OCI-LY3 (cell line): ENCODE results near the gene MZT2B.
"Not testable (repeated sequence)": the region's sequence is repeated elsewhere in the genome, so short reads cannot be mapped to it uniquely, and the experiment has no call there.

Experiments used
- H2AFZ ChIP-seq: fragments of 200-600, 300-600 bp; shearing (Covaris generic); 2 replicates; pipeline ENCODE4 v1.6.0; 2014; ENCODE audit warnings: antibody characterized with exemption, low read depth, low read length
- H3K27ac ChIP-seq: fragments of 200-600, 300-600 bp; sonication (generic); 2 replicates; pipeline ENCODE4 v1.5.1; 2014; ENCODE audit warnings: mild to moderate bottlenecking, low read length, moderate library complexity, mixed read lengths
- H3K27me3 ChIP-seq: fragments of 200-600, 300-600 bp; sonication (generic); 2 replicates; pipeline ENCODE4 v1.6.1; 2014; ENCODE audit warnings: low read depth, low read length, mixed read lengths
- H3K36me3 ChIP-seq: fragments of 200-600, 300-600 bp; sonication (generic); replicated peaks from 2 replicates; pipeline ENCODE3; 2014; ENCODE audit warnings: low read depth, low read length, mixed read lengths
- H3K4me1 ChIP-seq: fragments of 300-600, 200-600 bp; sonication (generic); 2 replicates; pipeline ENCODE4 v1.6.1; 2014; ENCODE audit warnings: low read length, mixed read lengths
- H3K4me2 ChIP-seq: fragments of 200-600, 300-600 bp; sonication (generic); 2 replicates; pipeline ENCODE4 v1.6.1; 2014; ENCODE audit warnings: low read length, mixed read lengths
- H3K4me3 ChIP-seq: fragments of 300-600, 200-600 bp; sonication (generic); 2 replicates; pipeline ENCODE4 v1.5.1; 2014; ENCODE audit warnings: antibody characterized with exemption, mild to moderate bottlenecking, low read length, moderate library complexity
- H3K79me2 ChIP-seq: fragments of 300-600, 200-600 bp; shearing (Covaris generic); 2 replicates; pipeline ENCODE4 v1.6.1; 2014; ENCODE audit warnings: mild to moderate bottlenecking, low read length, mixed read lengths
- H3K9ac ChIP-seq: fragments of 300-600, 200-600 bp; shearing (Covaris generic); 2 replicates; pipeline ENCODE4 v1.6.0; 2014; ENCODE audit warnings: mild to moderate bottlenecking, low read length, moderate library complexity
- H3K9me3 ChIP-seq: fragments of 200-600, 300-600 bp; shearing (Covaris generic); 2 replicates; pipeline ENCODE4 v1.6.1; 2014; ENCODE audit warnings: low read length, mixed read lengths; ENCODE audit not compliant: insufficient read depth
- H4K20me1 ChIP-seq: fragments of 200-600, 300-600 bp; sonication (generic); 2 replicates; pipeline ENCODE4 v1.6.1; 2016; ENCODE audit warnings: low read length, mixed read lengths; ENCODE audit not compliant: insufficient read depth
- CTCF ChIP-seq: fragments of 200-600, 300-600 bp; sonication (generic); IDR thresholded peaks from 2 replicates; pipeline ENCODE4 v1.5.1; 2014; ENCODE audit warnings: antibody characterized with exemption, low read length, low read depth
- EZH2phosphoT487 ChIP-seq: fragments of 200-600 bp; shearing (Covaris generic); IDR thresholded peaks from 2 replicates; pipeline ENCODE4 v1.6.1; 2018; ENCODE audit warnings: antibody characterized with exemption, mixed run types, low read depth

The MZT2B gene

GRCh38 chr2:130150181-130151144, 31.6 kb upstream of the MZT2B start:
- no peaks in the 10 kb centered on the region for H3K9me3 ChIP-seq
- no peaks in the 10 kb centered on the region for H4K20me1 ChIP-seq
- no peaks in the 10 kb centered on the region for H3K4me1 ChIP-seq
- H2AFZ ChIP-seq: no peak overlapping the region
- no peak overlapping the region for H3K27ac ChIP-seq
- TF ChIP-seq CTCF (no peak), EZH2phosphoT487 (no peak)
- H3K9ac ChIP-seq: no peak overlapping the region
- no peak overlapping the region for H3K4me3 ChIP-seq
- no peaks in the 10 kb centered on the region for H3K79me2 ChIP-seq
- no peak overlapping the region for H3K4me2 ChIP-seq
- H3K27me3 ChIP-seq: no peaks in the 10 kb centered on the region
- H3K36me3 ChIP-seq: no peaks in the 10 kb centered on the region

- H3K4me2 ChIP-seq, H4K20me1 ChIP-seq, H3K4me3 ChIP-seq, H3K27me3 ChIP-seq, H2AFZ ChIP-seq, H3K4me1 ChIP-seq, H3K27ac ChIP-seq, H3K9me3 ChIP-seq, H3K79me2 ChIP-seq, H3K36me3 ChIP-seq, H3K9ac ChIP-seq: not testable (repeated sequence)
Measured at GRCh38 chr2:130151145-130151512, 30.9 kb upstream of the MZT2B start.

GRCh38 chr2:130152136-130152815, 29.8 kb upstream of the MZT2B start:
- H3K79me2 ChIP-seq, H3K27me3 ChIP-seq, H3K4me3 ChIP-seq, H3K4me1 ChIP-seq, H3K9ac ChIP-seq, H3K9me3 ChIP-seq, H2AFZ ChIP-seq, H3K4me2 ChIP-seq, H3K36me3 ChIP-seq, H4K20me1 ChIP-seq, H3K27ac ChIP-seq: not testable (repeated sequence)

DNA sequence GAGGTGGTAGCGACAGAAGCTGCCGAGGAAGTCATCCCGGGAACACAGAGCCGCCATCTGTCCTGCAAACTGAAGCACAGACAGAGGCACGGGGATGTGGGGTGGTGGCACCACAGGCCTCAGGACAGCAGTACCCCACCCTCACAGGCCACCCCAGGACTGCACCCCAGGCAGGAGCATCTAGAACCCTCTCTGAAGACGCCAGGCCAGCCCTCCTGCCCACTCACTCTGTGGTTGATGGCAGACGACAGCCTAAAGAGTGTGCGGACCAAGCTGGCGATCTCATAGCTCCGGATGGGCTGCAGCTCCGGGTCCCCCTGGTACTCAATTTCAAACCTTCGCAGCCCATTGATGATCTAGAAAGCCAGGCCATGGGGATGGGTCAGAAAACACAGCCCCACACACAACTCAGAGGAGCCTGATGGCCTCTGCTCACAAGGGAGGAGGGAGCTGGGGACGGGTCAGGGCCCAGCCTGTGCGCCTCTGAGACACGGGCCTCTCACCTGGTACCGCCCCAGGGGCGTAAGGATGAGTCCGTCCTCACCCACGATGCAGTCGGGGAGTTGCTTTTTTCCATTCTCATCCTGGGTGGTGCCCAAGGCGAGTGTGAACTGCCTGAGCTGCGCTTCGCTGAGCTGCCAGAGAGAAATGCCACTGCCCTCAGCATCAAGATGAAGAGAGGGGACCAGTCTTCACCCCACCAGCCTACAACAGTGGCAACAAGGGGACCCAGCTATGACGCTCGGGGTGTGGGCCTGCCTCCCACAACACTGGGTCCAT, 29.1 kb upstream of the MZT2B start:
- H4K20me1 ChIP-seq: no peaks in the 10 kb centered on the region
- no peak overlapping the region for H3K4me3 ChIP-seq
- H3K36me3 ChIP-seq: no peaks in the 10 kb centered on the region
- H3K27ac ChIP-seq: no peak overlapping the region
- no peaks in the 10 kb centered on the region for H3K79me2 ChIP-seq
- H3K27me3 ChIP-seq: no peaks in the 10 kb centered on the region
- no peak overlapping the region for H2AFZ ChIP-seq
- H3K4me1 ChIP-seq: peaks cover 2% of the 10 kb centered on the region
- H3K9me3 ChIP-seq: no peaks in the 10 kb centered on the region
- TF ChIP-seq CTCF: no peak
- no peak for TF ChIP-seq EZH2phosphoT487
- no peak overlapping the region for H3K4me2 ChIP-seq
- H3K9ac ChIP-seq: no peak overlapping the region

DNA sequence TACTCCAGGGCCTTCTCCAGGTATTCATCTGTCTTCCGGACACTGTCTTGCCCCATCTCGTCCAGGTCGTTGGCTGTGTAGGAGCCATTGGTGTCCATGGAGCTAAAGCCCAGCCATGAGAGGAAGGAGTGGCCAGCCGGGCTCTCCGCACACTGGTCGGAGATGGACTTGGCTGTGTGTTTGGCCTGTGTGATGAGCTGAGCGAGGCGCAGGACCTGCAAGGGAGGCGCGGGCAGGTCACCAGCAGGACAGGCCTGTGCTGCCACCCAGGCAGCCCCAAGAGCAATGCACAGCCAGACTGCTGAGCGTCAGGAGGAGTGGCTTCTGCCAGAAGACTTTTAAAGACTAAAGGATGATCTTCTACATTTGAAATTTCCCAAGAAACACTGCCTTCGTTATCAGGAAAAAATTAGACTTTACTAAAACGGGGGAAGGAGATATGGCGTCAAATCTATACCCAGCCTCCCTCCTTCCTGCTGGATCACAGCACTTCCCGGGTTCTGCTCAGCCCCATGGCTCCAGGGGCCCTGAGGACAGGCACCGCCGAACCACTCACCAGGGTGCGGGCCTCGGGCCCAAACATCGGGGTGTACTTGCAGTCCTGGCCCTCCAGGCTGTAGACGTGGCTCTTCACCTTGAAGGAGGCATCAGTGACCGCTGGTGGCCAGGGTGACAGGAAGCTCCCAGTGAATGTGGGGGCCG, 28.2 kb upstream of the MZT2B start:
- not testable (repeated sequence) for H2AFZ ChIP-seq, H3K4me2 ChIP-seq, H3K9ac ChIP-seq, H3K9me3 ChIP-seq, H3K27ac ChIP-seq, H3K27me3 ChIP-seq, H3K36me3 ChIP-seq, H4K20me1 ChIP-seq, H3K4me3 ChIP-seq, H3K79me2 ChIP-seq
- peaks cover 11% of the 10 kb centered on the region for H3K4me1 ChIP-seq

DNA sequence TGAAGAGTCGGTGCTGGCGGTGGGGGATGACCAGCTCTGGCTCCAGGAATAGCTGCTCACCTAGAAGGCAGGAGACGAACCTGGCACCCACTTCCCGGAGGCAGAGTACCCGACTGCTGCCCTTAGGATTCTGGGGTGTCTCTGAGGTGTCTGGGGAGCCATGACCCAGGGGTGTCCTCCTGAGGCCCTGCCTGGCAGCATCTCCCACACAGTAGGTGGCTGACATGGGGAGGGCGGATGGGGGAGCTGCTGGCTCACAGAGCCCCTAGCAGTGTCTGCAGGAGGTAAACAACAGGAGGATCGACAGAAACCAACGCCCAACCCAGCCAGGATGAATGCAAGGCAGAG, 27.7 kb upstream of the MZT2B start:
- H3K79me2 ChIP-seq, H3K9ac ChIP-seq, H3K4me2 ChIP-seq, H3K27ac ChIP-seq, H4K20me1 ChIP-seq, H3K4me3 ChIP-seq, H3K36me3 ChIP-seq, H2AFZ ChIP-seq, H3K27me3 ChIP-seq, H3K9me3 ChIP-seq: not testable (repeated sequence)
- H3K4me1 ChIP-seq: peaks cover 13% of the 10 kb centered on the region
